HCT116 (cell line): Measurements from ENCODE around the gene SETD1A.

Source experiments
- CTCF ChIP-seq, 3 experiments: fragments of 200-600 bp in 1 of 3; sonication (generic) in 1 of 3; IDR thresholded peaks in 2 of 3; conservative IDR thresholded peaks in 1 of 3; 2 replicates each; pipeline ENCODE4 v1.5.1; 2012 to 2017; ENCODE audit warnings: low read depth in 2 of 3, low read length in 2 of 3, antibody characterized with exemption in 1 of 3, borderline replicate concordance in 1 of 3, control low read depth in 1 of 3, mild to moderate bottlenecking in 1 of 3, mixed read lengths in 1 of 3, mixed run types in 1 of 3, moderate library complexity in 1 of 3; ENCODE audit not compliant: insufficient read depth in 1 of 3
- REST ChIP-seq: IDR thresholded peaks from 2 replicates; pipeline ENCODE4 v1.6.1; 2012; ENCODE audit warnings: low read depth

- TF ChIP-seq CTCF (IDR thresholded peaks at IDR 0.05 in 2 of 3, conservative IDR thresholded peaks at IDR 0.05 in 1 of 3; ENCODE audit: borderline replicate concordance in 1 of 3, insufficient read depth in 1 of 3, low read depth in 2 of 3, low read length in 2 of 3), result no peak
- TF ChIP-seq REST, result no peak
Measured at GRCh38 chr16:31003744-31004143, 46.2 kb downstream of the SETD1A start.
